ENCODE results near the gene THSD4. TPM values are rescaled to one million over a fixed set of nuclear protein-coding genes. Genes with fewer than 3 reads are reported as not detected.

THSD4 gene
- total and polyA plus RNA-seq, 2 experiments from 2014 or later: 5.1 to 25.5 TPM

DNA sequence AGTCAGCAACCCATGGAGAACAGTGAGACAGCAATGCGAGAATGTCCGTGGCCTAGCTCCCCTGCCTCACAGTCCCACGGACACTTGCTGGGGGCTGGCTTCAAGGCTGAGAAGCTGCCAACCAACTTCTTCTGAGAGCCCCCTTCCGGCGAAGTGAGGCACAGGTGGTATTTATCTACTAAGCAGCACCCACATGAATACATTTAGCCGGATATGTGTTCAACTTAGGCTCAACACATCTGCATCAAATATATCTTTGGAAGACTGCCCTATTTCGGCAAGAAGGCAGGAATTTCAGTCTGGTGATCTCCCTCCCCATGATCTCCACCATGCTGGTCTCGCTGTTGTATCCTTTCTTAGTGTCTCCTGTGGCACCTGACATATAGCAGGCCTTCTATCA is 354.1 kb downstream of the THSD4 start:
- Histone ChIP-seq H3K36me3 (no peaks in the 10 kb centered on the region), H3K4me1 (ENCODE audit: low read depth) (no peaks in the 10 kb centered on the region), H3K4me3 (no peak overlapping the region), H3K27me3 (no peaks in the 10 kb centered on the region), H3K27ac (no peak overlapping the region), H3K9me3 (ENCODE audit: low read depth) (no peaks in the 10 kb centered on the region)
- TF ChIP-seq, protein P1, sequence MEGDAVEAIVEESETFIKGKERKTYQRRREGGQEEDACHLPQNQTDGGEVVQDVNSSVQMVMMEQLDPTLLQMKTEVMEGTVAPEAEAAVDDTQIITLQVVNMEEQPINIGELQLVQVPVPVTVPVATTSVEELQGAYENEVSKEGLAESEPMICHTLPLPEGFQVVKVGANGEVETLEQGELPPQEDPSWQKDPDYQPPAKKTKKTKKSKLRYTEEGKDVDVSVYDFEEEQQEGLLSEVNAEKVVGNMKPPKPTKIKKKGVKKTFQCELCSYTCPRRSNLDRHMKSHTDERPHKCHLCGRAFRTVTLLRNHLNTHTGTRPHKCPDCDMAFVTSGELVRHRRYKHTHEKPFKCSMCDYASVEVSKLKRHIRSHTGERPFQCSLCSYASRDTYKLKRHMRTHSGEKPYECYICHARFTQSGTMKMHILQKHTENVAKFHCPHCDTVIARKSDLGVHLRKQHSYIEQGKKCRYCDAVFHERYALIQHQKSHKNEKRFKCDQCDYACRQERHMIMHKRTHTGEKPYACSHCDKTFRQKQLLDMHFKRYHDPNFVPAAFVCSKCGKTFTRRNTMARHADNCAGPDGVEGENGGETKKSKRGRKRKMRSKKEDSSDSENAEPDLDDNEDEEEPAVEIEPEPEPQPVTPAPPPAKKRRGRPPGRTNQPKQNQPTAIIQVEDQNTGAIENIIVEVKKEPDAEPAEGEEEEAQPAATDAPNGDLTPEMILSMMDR (IDR thresholded peaks at IDR 0.05; ENCODE audit: low read depth, low read length): peak; percentile 8
- DNase-seq (ENCODE audit: low read depth in 1 of 2, low spot score in 1 of 2): no peak

DNA sequence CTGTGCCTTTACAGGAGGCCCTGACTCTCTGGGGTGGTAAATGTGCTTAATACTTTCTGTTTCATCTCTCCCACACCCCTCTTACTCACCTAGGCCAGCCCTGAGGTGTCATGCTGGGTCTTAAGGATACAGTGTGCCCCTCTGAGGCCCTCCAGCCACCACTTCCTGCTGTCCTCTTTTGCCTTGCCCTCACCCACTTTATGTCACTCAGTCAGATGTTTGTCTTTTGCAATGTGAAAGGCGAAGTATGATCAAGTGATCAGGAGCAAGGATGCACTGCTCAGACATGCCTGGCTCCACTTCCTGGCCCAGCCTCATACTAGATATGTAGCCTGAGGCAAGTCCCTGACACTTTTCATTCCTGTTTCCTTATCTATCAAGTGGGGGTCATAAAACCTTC is 356.1 kb downstream of the THSD4 start:
- no peak for DNase-seq (ENCODE audit: low read depth in 1 of 2, low spot score in 1 of 2)
- no peak overlapping the region for H3K4me3 ChIP-seq
- H3K4me1 ChIP-seq (ENCODE audit: low read depth): no peaks in the 10 kb centered on the region
- no peaks in the 10 kb centered on the region for H3K27me3 ChIP-seq
- no peaks in the 10 kb centered on the region for H3K36me3 ChIP-seq
- H3K9me3 ChIP-seq (ENCODE audit: low read depth): no peaks in the 10 kb centered on the region
- H3K27ac ChIP-seq: no peak overlapping the region
- TF ChIP-seq, protein P1 (IDR thresholded peaks at IDR 0.05; ENCODE audit: low read depth, low read length): no peak

DNA sequence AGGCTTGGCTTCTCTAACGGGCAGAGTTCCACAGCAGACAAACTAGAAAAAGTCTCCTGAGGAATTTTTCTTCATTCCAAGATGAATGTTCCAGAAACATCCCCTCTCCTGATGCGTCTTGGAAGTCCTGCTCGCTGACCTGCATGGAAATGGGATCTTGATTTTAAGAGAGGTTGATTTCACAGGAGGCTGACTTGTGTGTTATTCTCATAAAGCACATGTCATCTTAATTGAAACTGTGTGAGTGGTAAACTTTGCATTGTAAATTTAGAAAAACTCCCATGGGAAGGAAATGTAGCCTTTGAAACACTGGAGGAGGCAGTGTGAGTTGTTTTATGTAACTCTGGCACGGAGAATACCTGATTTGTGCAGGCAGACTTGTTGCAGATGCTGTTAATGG is 357.3 kb downstream of the THSD4 start:
- TF ChIP-seq, protein P1 (IDR thresholded peaks at IDR 0.05; ENCODE audit: low read depth, low read length): no peak
- Histone ChIP-seq H3K4me3 (no peak overlapping the region), H3K9me3 (ENCODE audit: low read depth) (no peaks in the 10 kb centered on the region), H3K27me3 (no peaks in the 10 kb centered on the region), H3K4me1 (ENCODE audit: low read depth) (no peaks in the 10 kb centered on the region), H3K36me3 (no peaks in the 10 kb centered on the region), H3K27ac (no peak overlapping the region)
- DNase-seq (ENCODE audit: low read depth in 1 of 2, low spot score in 1 of 2): no peak

DNA sequence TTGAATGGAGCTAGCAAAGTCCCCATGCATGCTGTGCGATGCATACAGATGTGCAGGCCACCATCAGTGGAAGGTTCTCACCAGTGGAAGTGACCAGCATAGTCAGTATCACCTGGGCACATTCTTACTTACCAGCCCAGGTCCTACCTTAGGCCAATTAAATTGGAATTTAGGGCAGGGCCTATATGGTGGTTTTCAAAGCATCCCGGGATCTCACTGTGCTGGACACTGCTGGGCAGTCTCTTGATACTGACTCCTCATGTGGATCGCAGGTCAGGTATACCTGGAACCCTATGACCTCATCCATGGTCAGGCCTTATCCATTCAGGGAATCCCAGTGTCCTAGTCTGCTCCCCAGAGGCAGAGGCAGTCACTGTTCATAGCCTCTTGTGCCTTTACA is 358.5 kb downstream of the THSD4 start:
- Histone ChIP-seq H3K36me3 (no peaks in the 10 kb centered on the region), H3K27ac (no peak overlapping the region), H3K9me3 (ENCODE audit: low read depth) (no peaks in the 10 kb centered on the region), H3K4me3 (no peak overlapping the region), H3K4me1 (ENCODE audit: low read depth) (no peaks in the 10 kb centered on the region), H3K27me3 (no peaks in the 10 kb centered on the region)
- TF ChIP-seq, protein P1 (IDR thresholded peaks at IDR 0.05; ENCODE audit: low read depth, low read length): no peak
- DNase-seq (ENCODE audit: low read depth in 1 of 2, low spot score in 1 of 2): no peak

DNA sequence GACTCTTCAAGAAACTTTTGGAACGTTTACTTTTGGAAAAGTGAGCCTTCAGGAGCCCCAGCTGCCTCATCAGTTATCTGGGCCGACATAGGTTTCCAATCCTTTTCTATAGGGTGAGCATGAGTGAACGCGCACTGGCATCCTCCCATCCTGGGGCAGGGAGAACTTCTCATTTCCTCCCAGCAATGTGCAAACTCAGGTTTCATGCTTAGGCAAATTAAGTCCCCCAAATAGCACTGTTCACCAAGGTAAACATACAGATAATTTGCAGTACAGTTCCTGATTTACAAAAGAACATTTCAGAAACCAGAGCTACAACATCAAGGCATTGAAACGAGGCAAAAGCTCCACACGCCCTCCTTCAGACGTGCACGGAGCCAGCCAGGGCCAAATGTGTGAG is 361.6 kb downstream of the THSD4 start:
- no peaks in the 10 kb centered on the region for H3K9me3 ChIP-seq (ENCODE audit: low read depth)
- H3K36me3 ChIP-seq: no peaks in the 10 kb centered on the region
- TF ChIP-seq, protein P1 (IDR thresholded peaks at IDR 0.05; ENCODE audit: low read depth, low read length): no peak
- no peaks in the 10 kb centered on the region for H3K4me1 ChIP-seq (ENCODE audit: low read depth)
- no peak for DNase-seq (ENCODE audit: low read depth in 1 of 2, low spot score in 1 of 2)
- H3K27me3 ChIP-seq: no peaks in the 10 kb centered on the region
- no peak overlapping the region for H3K4me3 ChIP-seq
- H3K27ac ChIP-seq: no peak overlapping the region

DNA sequence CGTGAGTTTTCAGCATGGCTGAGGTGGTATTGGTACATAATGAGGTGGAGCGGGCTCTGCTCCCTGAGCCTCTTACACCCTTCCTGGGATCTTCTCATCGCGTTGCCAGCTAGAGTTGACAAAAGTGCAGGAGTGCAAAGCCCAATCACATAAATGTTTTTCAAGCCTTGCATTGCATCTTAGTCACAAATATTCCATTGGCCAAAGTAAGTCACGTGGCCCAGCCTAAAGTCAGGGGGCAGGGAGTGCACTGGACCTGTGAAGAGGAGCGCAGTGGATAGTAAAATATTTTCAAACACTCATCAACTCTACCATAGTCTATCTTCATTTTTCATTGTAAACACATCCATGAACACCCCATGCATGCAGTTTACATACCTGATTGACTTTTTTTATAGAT is 365.3 kb downstream of the THSD4 start:
- H3K27ac ChIP-seq: no peak overlapping the region
- TF ChIP-seq, protein P1 (IDR thresholded peaks at IDR 0.05; ENCODE audit: low read depth, low read length): no peak
- DNase-seq (ENCODE audit: low read depth in 1 of 2, low spot score in 1 of 2): no peak
- H3K36me3 ChIP-seq: no peaks in the 10 kb centered on the region
- no peaks in the 10 kb centered on the region for H3K27me3 ChIP-seq
- H3K4me3 ChIP-seq: no peak overlapping the region
- no peaks in the 10 kb centered on the region for H3K9me3 ChIP-seq (ENCODE audit: low read depth)
- H3K4me1 ChIP-seq (ENCODE audit: low read depth): no peaks in the 10 kb centered on the region

Data from cardiac muscle cell (in vitro differentiated cells and primary cell).